Measurements from ENCODE around the gene CDKAL1.

CDKAL1 gene

GRCh38 chr6:21022343-21023107 lies 488.3 kb downstream of the CDKAL1 start:
- Histone ChIP-seq H3K79me2 (ENCODE audit: insufficient read depth, low read length) (no peaks in the 10 kb centered on the region), H3K4me1 (ENCODE audit: insufficient read depth, low read length) (no peaks in the 10 kb centered on the region), H3K27me3 (ENCODE audit: insufficient read depth, low read length, poor library complexity) (no peaks in the 10 kb centered on the region), H3K9ac (ENCODE audit: low read depth, low read length) (no peak overlapping the region), H3K36me3 (ENCODE audit: insufficient read depth, low read length) (peaks cover 2% of the 10 kb centered on the region; the same call in 1 of the 2 replicates), H3K9me3 (ENCODE audit: insufficient read depth, low read length, severe bottlenecking) (peaks cover 2% of the 10 kb centered on the region), H2AFZ (ENCODE audit: low read depth, low read length) (no peak overlapping the region), H3K4me2 (ENCODE audit: insufficient read depth, low read length) (no peak overlapping the region), H4K20me1 (ENCODE audit: insufficient read depth, low read length) (no peaks in the 10 kb centered on the region), H3K4me3 (ENCODE audit: low read depth in 1 of 2, low read length in 2 of 2) (no peak overlapping the region), H3K27ac (ENCODE audit: low read length) (no peak overlapping the region)
- TF ChIP-seq CTCF (IDR thresholded peaks at IDR 0.05; ENCODE audit: borderline replicate concordance, extremely low read depth, low read length, poor library complexity, severe bottlenecking), result no peak
- no peak for TF ChIP-seq EZH2 (IDR thresholded peaks at IDR 0.05; ENCODE audit: borderline replicate concordance, low read depth, low read length, severe bottlenecking)
- ATAC-seq (ENCODE audit: insufficient read depth, low read depth), result peak; percentile 49; the same call in 2 of the 3 replicates
- DNase-seq, result no peak

- ATAC-seq (ENCODE audit: insufficient read depth, low read depth), result no peak
- Histone ChIP-seq H3K4me3 (ENCODE audit: low read depth in 1 of 2, low read length in 2 of 2) (no peak overlapping the region), H3K36me3 (ENCODE audit: insufficient read depth, low read length) (peaks cover 6% of the 10 kb centered on the region; the same call in 1 of the 2 replicates), H3K27ac (ENCODE audit: low read length) (no peak overlapping the region), H3K9ac (ENCODE audit: low read depth, low read length) (no peak overlapping the region), H4K20me1 (ENCODE audit: insufficient read depth, low read length) (no peaks in the 10 kb centered on the region), H3K9me3 (ENCODE audit: insufficient read depth, low read length, severe bottlenecking) (peaks cover 4% of the 10 kb centered on the region), H3K4me2 (ENCODE audit: insufficient read depth, low read length) (no peak overlapping the region), H3K79me2 (ENCODE audit: insufficient read depth, low read length) (no peaks in the 10 kb centered on the region), H3K4me1 (ENCODE audit: insufficient read depth, low read length) (no peaks in the 10 kb centered on the region), H2AFZ (ENCODE audit: low read depth, low read length) (no peak overlapping the region), H3K27me3 (ENCODE audit: insufficient read depth, low read length, poor library complexity) (no peaks in the 10 kb centered on the region)
- DNase-seq, result no peak
- TF ChIP-seq EZH2 (IDR thresholded peaks at IDR 0.05; ENCODE audit: borderline replicate concordance, low read depth, low read length, severe bottlenecking), result no peak
These were observed 489.0 kb downstream of the CDKAL1 start for GRCh38 chr6:21023210-21023609.

GRCh38 chr6:21024616-21025015 lies 490.4 kb downstream of the CDKAL1 start:
- no peaks in the 10 kb centered on the region for H3K27me3 ChIP-seq (ENCODE audit: insufficient read depth, low read length, poor library complexity)
- DNase-seq (no peak), ATAC-seq (ENCODE audit: insufficient read depth, low read depth) (no peak)
- no peaks in the 10 kb centered on the region for H4K20me1 ChIP-seq (ENCODE audit: insufficient read depth, low read length)
- H3K36me3 ChIP-seq (ENCODE audit: insufficient read depth, low read length), result peaks cover 6% of the 10 kb centered on the region; the same call in 1 of the 2 replicates
- TF ChIP-seq CTCF (IDR thresholded peaks at IDR 0.05; ENCODE audit: borderline replicate concordance, extremely low read depth, low read length, poor library complexity, severe bottlenecking) (no peak), EZH2 (IDR thresholded peaks at IDR 0.05; ENCODE audit: borderline replicate concordance, low read depth, low read length, severe bottlenecking) (no peak)
- no peak overlapping the region for H3K9ac ChIP-seq (ENCODE audit: low read depth, low read length)
- no peak overlapping the region for H3K27ac ChIP-seq (ENCODE audit: low read length)
- H3K9me3 ChIP-seq (ENCODE audit: insufficient read depth, low read length, severe bottlenecking), result peaks cover 4% of the 10 kb centered on the region
- no peak overlapping the region for H3K4me3 ChIP-seq (ENCODE audit: low read depth in 1 of 2, low read length in 2 of 2)
- no peaks in the 10 kb centered on the region for H3K4me1 ChIP-seq (ENCODE audit: insufficient read depth, low read length)
- H2AFZ ChIP-seq (ENCODE audit: low read depth, low read length), result no peak overlapping the region
- H3K79me2 ChIP-seq (ENCODE audit: insufficient read depth, low read length), result no peaks in the 10 kb centered on the region
- no peak overlapping the region for H3K4me2 ChIP-seq (ENCODE audit: insufficient read depth, low read length)

GRCh38 chr6:21026576-21027273 lies 492.5 kb downstream of the CDKAL1 start:
- Histone ChIP-seq H2AFZ (ENCODE audit: low read depth, low read length) (no peak overlapping the region), H3K4me2 (ENCODE audit: insufficient read depth, low read length) (no peak overlapping the region), H3K79me2 (ENCODE audit: insufficient read depth, low read length) (no peaks in the 10 kb centered on the region), H3K27me3 (ENCODE audit: insufficient read depth, low read length, poor library complexity) (no peaks in the 10 kb centered on the region), H3K27ac (ENCODE audit: low read length) (no peak overlapping the region), H3K9ac (ENCODE audit: low read depth, low read length) (no peak overlapping the region), H3K4me1 (ENCODE audit: insufficient read depth, low read length) (no peaks in the 10 kb centered on the region), H3K4me3 (ENCODE audit: low read depth in 1 of 2, low read length in 2 of 2) (no peak overlapping the region), H4K20me1 (ENCODE audit: insufficient read depth, low read length) (no peaks in the 10 kb centered on the region), H3K9me3 (ENCODE audit: insufficient read depth, low read length, severe bottlenecking) (peaks cover 4% of the 10 kb centered on the region), H3K36me3 (ENCODE audit: insufficient read depth, low read length) (peaks cover 6% of the 10 kb centered on the region; the same call in 1 of the 2 replicates)
- no peak for ATAC-seq (ENCODE audit: insufficient read depth, low read depth)
- DNase-seq, result no peak
- TF ChIP-seq CTCF (IDR thresholded peaks at IDR 0.05; ENCODE audit: borderline replicate concordance, extremely low read depth, low read length, poor library complexity, severe bottlenecking) (no peak), EZH2 (IDR thresholded peaks at IDR 0.05; ENCODE audit: borderline replicate concordance, low read depth, low read length, severe bottlenecking) (no peak)

All from DND-41 (cell line).